Measurements from ENCODE around the gene SFRP5.

Gene SFRP5

DNA sequence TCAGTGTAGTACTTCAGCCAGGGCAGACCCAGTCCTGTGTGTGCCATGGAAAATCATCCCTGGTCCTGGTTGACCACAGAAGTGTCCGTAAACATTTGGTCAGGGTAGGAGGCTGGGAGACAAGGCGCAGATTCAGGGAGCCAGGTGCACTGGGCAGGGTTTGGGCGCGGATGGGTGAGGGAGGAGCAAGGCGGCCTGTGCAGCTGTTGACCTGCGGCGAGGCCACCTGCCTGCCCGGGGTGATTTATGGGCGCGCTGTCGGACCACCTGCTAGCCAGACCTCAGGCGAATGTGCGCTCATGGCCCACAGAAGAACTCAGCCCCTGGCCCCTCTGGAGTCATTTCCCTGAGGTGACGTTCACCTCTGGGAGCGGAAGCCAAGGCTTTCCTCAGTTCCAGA, 6.6 kb downstream of the SFRP5 start:
- DNase-seq: no peak
- TF ChIP-seq, protein P1, sequence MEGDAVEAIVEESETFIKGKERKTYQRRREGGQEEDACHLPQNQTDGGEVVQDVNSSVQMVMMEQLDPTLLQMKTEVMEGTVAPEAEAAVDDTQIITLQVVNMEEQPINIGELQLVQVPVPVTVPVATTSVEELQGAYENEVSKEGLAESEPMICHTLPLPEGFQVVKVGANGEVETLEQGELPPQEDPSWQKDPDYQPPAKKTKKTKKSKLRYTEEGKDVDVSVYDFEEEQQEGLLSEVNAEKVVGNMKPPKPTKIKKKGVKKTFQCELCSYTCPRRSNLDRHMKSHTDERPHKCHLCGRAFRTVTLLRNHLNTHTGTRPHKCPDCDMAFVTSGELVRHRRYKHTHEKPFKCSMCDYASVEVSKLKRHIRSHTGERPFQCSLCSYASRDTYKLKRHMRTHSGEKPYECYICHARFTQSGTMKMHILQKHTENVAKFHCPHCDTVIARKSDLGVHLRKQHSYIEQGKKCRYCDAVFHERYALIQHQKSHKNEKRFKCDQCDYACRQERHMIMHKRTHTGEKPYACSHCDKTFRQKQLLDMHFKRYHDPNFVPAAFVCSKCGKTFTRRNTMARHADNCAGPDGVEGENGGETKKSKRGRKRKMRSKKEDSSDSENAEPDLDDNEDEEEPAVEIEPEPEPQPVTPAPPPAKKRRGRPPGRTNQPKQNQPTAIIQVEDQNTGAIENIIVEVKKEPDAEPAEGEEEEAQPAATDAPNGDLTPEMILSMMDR (IDR thresholded peaks at IDR 0.05): no peak

DNA sequence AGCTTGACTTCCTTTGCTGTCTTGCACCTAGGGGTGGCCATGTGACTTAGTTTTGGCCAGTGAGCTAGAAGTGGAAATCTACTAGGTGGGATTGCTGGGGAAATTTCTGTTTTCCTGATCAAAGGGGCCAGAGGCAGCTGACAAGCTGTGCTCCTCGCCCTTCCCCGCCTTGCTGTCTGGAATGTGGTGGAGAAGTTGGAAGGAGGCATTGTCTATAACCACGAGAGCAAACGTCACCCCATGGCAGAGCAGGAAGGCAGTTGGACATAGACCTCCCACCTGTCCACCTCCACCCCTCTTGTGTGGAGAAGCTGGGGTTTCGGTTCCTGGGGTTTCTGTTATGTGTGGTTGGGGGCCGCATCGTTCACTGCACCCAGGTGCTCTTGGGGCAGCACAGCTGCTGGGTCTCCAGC, 7.3 kb downstream of the SFRP5 start:
- Mint-ChIP-seq H3K4me3 (no peak overlapping the region), H3K27me3 (ENCODE audit: low read depth, poor library complexity) (peaks cover 26% of the 10 kb centered on the region), H3K36me3 (ENCODE audit: low read depth) (peaks cover 5% of the 10 kb centered on the region), H3K27ac (no peak overlapping the region), H3K9me3 (no peaks in the 10 kb centered on the region), H3K4me1 (peaks cover 10% of the 10 kb centered on the region)
- TF ChIP-seq, protein P1 (IDR thresholded peaks at IDR 0.05): no peak
- DNase-seq: no peak

More for the DNA sequence above, 6.6 kb downstream of the SFRP5 start:
- Mint-ChIP-seq H3K4me3 (no peak overlapping the region), H3K9me3 (no peaks in the 10 kb centered on the region), H3K4me1 (peaks cover 10% of the 10 kb centered on the region), H3K27me3 (ENCODE audit: low read depth, poor library complexity) (peaks cover 33% of the 10 kb centered on the region), H3K27ac (no peak overlapping the region), H3K36me3 (ENCODE audit: low read depth) (peaks cover 5% of the 10 kb centered on the region)

DNA sequence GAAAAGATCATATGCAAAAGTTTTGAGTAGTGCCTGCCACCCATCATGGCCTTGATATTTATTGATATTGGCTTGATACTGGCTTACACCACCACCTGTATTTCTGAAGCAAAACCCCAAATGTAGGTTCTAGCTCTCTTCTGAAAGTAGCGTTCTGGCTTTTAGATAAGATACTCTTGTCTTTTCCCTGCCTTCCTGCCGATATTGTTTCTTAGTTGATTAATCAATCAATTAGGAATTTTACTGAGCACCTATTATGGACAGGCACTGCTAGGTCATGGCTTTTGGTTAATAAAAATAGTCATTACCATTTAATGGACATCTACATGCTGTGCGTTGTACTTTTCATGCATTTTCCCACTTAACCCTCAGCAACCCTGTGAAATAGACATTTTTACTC, 7.9 kb downstream of the SFRP5 start:
- H3K4me1 Mint-ChIP-seq: peaks cover 10% of the 10 kb centered on the region
- no peak overlapping the region for H3K27ac Mint-ChIP-seq
- no peaks in the 10 kb centered on the region for H3K9me3 Mint-ChIP-seq
- peaks cover 5% of the 10 kb centered on the region for H3K36me3 Mint-ChIP-seq (ENCODE audit: low read depth)
- no peak for DNase-seq
- TF ChIP-seq, protein P1 (IDR thresholded peaks at IDR 0.05): no peak
- H3K27me3 Mint-ChIP-seq (ENCODE audit: low read depth, poor library complexity): peaks cover 21% of the 10 kb centered on the region
- no peak overlapping the region for H3K4me3 Mint-ChIP-seq

DNA sequence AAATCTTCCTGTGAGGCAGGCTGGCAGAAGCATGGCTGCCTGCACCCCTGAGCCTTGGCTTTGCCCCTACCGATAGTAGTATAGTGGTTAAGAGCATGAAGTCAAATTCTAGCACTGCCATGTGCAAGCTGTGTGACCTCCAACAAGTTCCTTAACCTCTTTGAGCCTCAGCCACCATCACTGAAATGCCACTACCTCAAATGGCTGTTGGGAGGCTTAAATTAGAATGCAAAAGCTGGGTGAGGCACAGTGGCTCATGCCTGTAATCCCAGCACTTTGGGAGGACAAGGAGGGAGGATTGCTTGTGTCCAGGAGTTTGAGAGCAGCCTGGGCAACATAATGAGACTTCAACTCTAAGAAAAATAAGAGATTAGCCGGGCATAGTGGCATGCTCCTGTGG, 8.4 kb downstream of the SFRP5 start:
- no peaks in the 10 kb centered on the region for H3K9me3 Mint-ChIP-seq
- peaks cover 10% of the 10 kb centered on the region for H3K4me1 Mint-ChIP-seq
- TF ChIP-seq, protein P1 (IDR thresholded peaks at IDR 0.05): no peak
- no peak overlapping the region for H3K27ac Mint-ChIP-seq
- H3K36me3 Mint-ChIP-seq (ENCODE audit: low read depth): peaks cover 5% of the 10 kb centered on the region
- peaks cover 15% of the 10 kb centered on the region for H3K27me3 Mint-ChIP-seq (ENCODE audit: low read depth, poor library complexity)
- H3K4me3 Mint-ChIP-seq: no peak overlapping the region
- no peak for DNase-seq

DNA sequence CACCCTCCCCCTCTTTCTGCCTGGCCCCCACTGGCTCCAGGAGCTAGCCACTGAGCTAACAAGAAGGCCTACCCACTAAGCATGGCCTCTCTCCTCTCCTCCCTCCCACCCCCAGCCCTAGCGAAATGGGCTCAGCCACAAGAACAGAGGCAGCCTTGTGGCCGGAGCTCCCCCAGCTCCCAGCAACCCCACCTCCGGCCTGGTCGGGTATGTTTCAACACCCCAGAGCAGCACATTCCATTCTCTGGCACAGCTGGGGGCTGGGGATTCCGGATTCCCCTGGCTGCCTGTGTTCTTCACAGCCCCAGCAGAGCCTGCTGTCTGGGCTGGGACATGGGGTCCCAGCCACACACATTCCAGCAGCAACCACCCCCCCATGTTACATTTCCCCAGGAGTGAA, 9.0 kb downstream of the SFRP5 start:
- TF ChIP-seq, protein P1 (IDR thresholded peaks at IDR 0.05): no peak
- H3K27ac Mint-ChIP-seq: no peak overlapping the region
- H3K4me3 Mint-ChIP-seq: no peak overlapping the region
- peaks cover 10% of the 10 kb centered on the region for H3K4me1 Mint-ChIP-seq
- peaks cover 5% of the 10 kb centered on the region for H3K36me3 Mint-ChIP-seq (ENCODE audit: low read depth)
- peaks cover 9% of the 10 kb centered on the region for H3K27me3 Mint-ChIP-seq (ENCODE audit: low read depth, poor library complexity)
- no peaks in the 10 kb centered on the region for H3K9me3 Mint-ChIP-seq
- DNase-seq: no peak

DNA sequence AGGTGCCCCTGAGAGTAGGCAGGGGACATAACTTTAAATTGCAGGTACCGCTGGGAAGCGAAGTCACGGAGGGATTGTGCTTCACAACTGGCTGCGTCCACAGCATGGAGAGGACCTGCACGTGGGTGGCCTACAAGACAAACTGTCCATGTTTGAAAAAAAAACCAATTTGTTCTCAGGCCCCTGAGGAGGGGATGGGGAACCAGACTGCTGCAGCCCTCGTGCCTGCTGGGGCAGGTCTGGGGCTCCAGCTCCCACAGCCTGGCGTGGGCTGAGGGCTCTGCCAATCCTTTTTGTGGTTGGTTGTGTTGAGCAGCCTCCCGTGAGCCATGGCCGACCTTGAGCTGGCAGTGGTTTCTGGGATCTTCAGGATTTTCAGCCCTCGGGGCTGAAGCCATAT, 9.7 kb downstream of the SFRP5 start:
- H3K27me3 Mint-ChIP-seq (ENCODE audit: low read depth, poor library complexity): peaks cover 6% of the 10 kb centered on the region
- peaks cover 10% of the 10 kb centered on the region for H3K4me1 Mint-ChIP-seq
- no peak overlapping the region for H3K27ac Mint-ChIP-seq
- TF ChIP-seq, protein P1 (IDR thresholded peaks at IDR 0.05): no peak
- H3K36me3 Mint-ChIP-seq (ENCODE audit: low read depth): peaks cover 5% of the 10 kb centered on the region
- H3K4me3 Mint-ChIP-seq: no peak overlapping the region
- no peak for DNase-seq
- no peaks in the 10 kb centered on the region for H3K9me3 Mint-ChIP-seq

Measured in nephron progenitor cell (in vitro differentiated cells).